ENCODE measurements around the gene ATP13A4.

The ATP13A4 gene

DNA sequence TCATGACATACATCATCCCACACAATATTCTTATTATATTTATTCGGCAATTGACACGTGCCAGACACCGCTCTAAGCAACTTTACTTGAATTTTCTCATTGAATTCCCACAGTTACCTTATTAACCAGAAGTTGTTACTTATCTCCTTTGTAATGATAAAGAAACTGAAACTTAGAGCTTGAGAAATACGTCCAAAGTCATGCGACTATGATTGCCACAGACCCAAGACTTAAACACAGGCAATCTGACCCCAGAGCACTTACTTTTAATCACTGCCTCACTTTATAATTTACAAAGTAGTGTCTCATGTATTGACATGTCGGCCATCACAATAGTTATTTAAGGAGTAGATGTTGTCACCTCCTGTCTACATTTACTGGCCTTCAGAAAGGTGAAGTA lies 64.7 kb downstream of the ATP13A4 start:
- DNase-seq = no peak

DNA sequence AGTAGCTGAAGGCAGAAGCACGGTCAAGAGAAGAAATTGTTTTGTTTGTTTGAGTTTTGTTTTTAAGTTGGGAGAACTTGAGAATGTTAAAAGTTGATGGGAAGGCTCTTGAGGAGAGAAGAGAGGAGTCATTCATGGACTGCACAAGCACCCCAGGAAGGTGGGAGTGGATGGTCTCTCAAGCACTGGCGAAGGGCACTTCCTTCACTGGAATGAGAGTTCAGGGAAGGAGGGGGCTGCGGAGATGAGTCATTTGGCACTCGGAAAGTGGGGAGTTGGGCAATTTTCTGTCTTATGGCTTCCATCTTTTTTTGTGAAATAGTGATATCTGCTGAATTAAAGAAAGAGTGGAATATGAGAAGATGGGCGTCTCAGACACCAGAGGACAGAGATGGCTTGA lies 66.0 kb downstream of the ATP13A4 start:
- DNase-seq = no peak

DNA sequence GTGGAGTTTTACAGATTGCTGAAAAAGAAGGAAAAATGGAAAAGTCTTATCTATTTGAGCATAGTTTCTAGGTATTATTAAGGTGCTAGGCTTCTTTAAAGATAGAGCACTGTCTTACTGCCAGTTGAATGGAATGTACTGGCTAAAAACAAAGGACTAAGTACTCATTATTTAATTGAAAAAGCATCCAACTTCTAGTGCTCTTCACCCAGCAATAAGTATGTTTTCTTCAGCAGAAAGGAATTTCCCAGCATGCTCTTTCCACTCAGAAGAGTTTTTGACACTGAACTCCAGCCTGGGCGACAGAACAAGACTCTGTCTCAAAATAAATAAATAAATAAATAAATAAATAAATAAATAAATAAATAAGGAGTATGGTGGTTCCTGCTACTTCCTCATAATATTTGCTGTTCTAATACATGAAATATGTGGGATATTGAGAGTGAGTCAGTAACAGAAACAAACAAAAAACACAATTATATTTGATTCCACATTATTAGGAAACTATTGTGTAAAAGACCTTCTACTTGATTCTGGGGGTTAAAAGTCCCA lies 70.6 kb downstream of the ATP13A4 start:
- no peak for DNase-seq

DNA sequence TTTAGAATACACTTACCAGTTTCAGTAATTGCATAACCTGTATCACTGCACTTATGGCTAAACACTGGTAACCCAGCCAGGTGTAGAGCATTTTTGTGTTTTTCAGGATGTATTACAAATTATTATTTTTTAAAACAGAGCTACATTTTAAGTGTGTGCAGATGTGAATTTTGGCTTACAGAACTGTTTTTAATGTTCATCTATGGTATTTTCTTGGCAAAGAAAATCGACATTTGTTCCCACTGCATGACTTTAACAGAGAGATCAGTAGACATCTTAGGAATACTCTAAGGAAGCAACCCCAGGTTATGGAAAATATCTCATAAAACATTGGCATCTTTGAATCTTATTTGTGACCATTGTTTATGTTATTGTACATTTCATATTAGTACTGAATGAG lies 73.3 kb downstream of the ATP13A4 start:
- DNase-seq = no peak

DNA sequence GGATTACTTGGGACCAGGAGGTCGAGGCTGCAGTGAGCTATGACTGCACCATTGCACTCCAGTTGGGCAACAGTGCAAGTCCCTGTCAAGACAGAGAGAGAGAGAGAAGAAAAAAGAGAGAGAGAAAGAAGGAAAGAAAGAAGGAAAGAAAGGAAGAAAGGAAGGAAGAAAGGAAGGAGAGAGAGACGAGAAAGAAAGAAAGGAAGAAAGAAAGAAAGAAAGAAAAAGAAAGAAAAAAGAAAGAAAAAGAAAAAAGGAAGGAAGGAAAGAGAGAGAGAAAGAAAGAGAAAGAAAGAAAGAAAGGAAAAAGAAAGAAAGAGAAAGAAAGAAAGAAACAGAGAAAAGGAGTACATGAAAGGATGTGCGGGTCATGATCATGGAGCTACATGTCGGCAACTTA lies 80.2 kb downstream of the ATP13A4 start:
- DNase-seq = no peak

DNA sequence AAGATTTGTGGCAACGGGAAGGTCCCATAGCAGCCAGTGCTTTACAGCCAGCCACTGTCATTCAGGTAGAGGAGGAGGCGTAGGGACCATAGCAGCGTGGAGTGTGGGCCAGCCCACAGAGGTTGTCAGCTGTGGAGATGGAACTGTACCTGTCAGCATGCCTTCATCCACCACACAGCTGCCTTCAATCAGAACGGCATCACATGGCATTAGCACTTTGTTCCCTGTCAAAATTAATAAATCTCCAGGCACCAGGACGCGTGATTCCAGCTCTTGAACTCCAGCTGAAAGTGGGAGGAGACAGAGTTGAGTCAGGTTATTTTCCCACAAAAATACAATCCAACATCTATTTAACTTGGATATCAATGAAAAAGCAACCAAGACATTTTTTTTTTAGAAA lies 84.0 kb downstream of the ATP13A4 start:
- no peak for DNase-seq

DNA sequence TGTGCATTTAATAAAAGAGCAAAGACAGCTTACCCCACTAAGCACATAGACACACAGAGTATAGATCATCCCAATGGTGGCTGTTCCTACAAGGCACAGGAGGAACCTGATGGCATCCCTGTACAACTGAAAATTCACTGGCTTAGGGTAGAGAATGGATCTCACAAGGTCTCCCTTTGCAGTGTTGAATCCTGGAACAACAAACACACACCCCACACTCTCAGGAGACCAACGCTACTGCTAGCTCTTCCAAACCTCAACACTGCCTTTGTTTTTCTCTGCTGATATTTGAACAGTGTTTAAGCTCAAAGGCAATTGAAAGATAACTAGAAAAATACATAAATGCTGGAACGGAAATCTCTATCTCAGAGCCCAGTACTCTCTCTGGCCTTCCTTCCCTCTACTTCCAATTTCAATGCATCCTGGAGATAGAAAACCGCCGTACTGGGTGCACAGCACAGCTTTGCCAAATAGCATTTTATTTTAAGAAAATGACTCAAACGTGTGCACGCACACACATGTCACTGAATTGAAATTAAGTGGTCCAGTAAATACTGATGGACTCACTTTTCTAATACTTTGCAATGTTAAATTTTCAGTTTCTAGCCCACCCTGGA lies 88.6 kb downstream of the ATP13A4 start:
- DNase-seq = no peak

DNA sequence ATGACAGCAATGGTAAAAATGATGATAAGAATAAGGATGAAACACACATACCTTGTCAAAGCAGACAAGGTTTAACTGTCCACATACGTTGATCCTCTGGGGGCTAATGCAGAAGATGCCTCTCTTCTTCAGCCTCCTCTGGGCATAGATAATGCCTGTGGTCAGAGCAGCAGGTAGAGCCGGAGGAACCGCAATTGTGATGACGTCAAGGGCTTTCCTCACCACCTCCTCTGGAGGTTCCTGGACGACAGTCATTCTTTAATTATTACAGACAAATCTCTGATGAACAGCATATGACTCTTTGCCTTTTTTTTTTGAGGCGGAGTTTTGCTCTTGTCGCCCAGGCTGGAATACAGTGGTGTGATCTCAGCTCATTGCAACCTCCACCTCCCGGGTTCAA lies 89.8 kb downstream of the ATP13A4 start:
- DNase-seq = no peak

DNA sequence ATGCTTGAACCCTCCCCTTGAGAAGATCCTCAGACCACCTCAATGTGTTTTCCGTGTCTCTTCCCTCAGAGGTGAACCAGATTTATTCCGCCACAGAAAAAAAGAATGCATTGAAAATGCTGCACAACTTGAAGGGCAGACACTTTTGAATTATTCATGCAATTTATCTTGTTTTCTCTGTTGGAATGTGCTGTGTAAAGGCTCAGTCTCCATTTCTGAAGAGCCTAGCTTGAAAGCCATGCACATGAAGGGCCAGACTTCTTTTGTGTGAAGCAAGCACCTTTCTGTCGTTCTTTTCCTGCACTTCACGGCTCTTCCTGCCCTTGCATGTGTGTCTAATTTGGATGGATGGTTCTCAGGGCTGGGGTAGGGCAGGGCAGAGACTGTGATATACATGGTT lies 97.2 kb downstream of the ATP13A4 start:
- no peak for DNase-seq

DNA sequence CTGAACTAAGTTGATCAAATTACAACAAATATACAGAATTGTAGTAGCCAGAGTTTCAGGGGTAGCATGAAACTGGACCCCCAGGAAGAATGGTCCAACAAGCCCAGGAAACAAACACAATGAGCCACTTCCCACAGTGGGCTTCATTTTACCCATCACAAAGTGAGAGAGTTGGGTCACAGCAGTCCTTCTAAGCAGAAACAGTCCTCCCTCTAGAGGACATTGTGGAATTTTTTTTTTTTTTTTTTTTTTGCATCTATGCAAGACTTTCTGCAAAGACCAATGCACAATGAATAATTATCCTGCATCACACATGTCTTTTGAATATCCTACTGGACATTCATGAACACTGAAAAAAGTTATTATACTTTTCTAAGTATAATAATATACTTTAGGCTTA lies 102.4 kb downstream of the ATP13A4 start:
- no peak for DNase-seq

DNA sequence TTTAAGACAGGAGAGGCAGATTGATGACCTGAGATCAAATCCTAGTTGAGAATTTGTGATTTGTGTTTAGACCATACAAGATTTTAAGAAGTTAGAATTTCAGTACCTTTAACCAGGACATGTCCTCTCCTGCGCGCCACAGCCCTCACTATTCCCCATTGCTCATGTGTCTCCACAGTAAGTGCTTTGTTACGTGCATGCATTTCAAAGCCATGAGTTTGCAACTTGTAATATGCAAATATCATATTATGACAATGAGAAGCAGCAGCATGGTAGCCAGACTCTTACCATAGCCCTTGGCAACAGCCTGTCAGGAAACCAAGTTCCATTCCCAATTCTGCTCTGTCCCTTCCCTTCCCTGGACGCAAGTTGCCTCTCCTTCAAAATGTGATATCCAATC lies 102.8 kb downstream of the ATP13A4 start:
- no peak for DNase-seq

DNA sequence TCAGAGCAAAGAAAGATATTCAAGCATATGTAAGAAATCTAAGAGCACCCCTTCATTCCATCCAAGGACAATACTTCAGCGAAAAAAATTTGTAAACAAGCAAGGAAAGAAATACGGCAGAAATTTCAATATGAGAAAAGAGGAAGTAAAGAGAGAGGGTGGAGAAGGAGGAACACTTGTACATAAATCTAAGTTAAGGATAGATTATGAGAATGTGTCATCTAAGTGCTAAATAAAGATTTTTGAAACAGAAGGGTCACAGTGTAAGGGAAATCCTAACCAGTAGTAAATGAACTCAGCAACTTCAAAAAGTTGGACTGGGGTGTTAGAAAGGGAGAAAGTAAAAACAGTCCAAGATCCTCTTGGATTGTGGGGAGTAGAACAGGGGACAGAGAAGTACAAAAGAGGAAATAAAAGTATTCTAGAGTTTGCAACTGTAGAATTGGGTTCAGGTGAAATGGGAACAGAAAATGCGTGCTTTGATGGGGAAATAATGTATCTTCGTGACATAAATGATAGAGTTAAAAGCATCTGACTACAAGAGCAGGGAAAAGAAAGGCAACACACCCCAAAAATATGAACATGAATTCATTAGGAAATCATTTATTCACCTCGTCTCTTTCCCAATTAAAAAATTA lies 107.6 kb downstream of the ATP13A4 start:
- DNase-seq = no peak

DNA sequence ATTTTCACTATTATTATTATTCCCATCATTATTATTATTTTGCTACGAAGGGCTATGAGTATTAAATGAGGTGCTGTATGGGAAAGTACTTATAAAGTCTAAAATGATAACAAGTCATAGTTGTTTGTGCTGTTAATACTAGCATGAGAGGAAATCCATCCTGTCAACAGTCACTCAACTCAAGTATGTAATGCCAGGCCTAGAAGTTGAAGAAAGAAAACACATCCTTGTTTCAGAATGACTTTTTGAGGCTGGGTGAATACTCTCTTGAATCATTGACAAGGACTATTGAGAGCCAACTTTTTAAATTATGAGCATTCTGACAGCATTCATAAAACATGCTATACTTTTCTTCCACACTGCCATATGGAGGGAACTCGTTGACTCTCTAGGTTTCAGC lies 115.3 kb downstream of the ATP13A4 start:
- DNase-seq = no peak

DNA sequence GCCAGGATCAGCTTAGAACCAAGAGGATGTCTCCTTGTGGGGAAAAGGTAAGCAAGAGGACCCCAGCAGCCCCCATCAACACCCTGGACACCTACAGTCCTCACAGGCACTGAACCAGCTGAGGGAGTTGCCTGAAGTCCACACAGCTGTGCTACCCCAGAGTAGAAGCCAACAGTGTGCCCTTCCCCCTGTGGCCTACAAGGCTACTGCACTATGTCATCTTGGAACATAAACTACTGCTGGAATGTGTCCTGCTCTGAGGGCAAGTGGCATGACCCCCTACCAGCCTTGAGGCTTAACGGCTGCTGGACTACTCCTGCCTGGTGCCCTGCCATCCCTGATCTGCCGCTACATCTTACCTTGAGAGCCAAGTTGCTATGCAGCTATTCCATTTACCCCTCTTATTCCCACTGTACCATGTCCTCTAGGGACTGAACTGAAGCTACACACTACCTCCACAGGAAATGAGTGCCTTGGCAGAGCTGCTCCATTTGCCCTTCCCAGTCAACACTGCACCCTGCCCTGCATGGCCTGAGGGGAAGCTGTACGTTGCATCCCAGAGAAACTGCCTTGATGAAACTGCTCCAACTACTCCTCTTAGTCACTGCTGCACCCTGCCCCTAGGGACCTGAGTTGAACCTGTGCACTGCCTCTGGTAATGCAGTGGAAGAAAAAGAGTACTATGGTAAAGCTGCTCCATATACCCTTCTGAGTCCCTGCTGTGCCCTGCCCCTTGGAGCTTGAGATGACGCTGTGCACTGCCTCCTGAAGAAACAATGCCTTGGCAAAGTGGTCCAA lies 135.9 kb downstream of the ATP13A4 start:
- no peak for DNase-seq

DNA sequence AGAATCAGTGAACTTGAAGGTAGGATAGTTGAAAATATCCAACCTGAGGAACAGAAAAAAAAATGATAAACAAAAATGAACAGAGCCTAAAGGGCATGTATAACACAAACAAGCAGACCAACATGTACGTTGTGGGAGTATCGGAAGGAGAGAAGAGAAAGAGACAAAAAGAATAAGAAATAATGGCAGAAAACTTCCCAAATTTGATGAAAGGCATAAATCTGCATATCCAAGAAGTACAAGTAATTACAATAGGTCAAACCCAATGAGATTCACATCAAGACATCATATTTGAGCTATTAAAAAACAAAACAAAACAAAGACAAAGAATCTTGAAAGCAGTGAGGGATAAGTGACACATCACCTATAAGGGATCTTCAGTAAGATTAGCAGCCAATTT lies 138.1 kb downstream of the ATP13A4 start:
- DNase-seq = no peak

DNA sequence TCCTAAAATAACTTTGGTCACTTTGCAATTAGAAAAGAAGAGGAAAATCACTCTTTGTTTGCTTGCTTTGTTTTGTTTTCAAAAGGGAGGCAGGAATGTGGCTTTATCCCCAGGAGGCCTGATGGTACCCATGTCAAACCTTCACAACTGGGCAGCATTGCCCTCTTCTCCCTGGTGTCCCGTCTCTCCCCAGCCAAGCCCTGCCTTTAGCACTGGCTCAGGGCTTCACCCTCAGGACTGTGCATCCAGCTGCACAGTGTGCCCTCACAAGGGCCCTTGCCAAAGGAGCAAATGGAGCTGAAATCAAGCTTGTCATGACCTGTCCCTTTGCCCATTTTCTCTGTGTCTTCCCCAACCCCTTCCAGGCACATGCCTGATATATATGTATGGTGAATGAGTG lies 147.0 kb downstream of the ATP13A4 start:
- DNase-seq = no peak

DNA sequence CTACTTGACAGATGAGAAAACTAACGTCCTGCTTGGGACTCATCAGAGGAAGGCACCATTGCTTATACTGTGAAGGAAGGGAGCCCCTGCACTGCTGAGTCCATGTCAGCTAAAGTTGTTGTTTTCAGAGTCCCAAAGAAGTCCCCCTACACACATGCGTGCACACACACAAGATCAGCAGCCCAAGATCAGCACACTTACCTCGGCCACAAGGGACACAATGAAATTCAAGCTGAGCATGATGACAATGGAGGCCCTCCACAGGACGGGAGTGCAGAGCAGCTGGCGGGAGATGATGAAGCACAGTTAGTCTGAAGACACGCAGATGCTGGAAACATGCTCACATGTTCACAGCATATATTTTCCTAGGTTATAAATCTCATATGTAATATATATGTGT lies 147.6 kb downstream of the ATP13A4 start:
- DNase-seq = no peak

DNA sequence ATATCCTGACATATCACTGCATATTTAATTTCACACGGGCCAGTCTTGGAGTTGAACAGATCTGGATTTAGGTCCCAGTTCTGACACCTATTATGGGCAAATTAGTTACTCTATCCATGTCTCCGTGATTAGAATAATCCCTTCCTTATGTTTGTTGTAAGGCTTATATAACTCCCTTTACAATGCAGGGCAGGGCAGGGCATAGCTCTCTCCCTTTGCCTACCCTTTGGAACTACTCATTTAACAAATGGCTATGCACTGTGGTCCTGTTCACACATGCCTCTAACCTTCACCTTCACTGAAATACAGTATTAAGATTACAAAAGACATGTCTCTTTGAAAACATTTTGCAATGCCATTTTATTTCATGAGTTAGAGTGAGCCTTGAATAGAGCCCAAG lies 151.4 kb downstream of the ATP13A4 start:
- no peak for DNase-seq

DNA sequence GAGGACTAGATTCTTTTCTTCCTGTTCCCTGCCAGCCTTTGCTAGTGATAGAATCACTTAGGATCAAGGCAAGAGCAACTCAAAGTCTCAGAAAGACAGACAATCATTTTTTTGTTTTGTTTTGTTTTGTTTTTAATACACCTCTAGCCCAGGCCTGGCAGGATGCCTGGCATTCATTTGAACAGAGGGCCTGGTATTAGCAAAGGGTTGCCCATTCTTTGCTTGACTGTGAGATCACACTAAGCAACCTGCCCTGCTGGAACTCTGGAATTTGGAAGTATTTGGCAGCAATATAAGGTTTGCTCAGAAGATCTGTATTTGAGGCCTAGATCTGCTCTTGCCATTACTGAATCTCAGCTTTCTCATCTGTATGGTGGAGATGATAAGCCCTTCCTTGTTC lies 154.4 kb downstream of the ATP13A4 start:
- DNase-seq = no peak

DNA sequence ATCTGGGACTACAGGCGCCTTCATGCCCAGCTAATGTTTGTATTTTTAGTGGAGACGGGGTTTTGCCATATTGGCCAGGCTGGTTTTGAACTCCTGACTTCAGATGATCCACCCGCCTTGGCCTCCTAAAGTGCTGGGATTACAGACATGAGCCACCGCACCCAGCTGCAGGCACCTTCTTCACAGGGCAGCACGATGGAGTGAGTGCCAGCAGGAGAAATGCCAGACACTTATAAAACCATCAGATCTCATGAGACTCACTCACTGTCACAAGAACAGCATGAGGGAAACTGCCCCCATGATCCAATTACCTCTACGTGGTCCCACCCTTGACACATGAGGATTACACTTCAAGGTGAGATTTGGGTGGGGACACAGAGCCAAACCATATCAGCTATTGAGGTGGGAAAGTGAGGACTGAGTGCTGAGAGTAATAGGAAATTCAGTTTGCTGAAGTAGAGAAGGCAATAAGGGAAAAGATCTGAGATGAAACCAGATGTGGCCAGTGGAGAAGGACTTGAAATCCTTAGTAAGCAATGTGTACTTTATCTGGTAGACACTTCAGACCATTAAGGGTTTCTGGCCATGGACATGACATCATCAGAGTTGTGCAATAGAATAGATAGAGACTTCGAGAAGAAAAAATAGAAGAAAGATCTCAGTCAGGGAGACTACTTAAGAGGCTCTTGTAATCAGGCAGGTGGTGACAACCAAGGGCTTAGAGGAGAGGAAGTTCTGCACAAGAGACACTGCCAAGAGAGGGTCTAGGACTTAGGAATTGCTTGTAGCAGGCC lies 158.0 kb downstream of the ATP13A4 start:
- DNase-seq = no peak

DNA sequence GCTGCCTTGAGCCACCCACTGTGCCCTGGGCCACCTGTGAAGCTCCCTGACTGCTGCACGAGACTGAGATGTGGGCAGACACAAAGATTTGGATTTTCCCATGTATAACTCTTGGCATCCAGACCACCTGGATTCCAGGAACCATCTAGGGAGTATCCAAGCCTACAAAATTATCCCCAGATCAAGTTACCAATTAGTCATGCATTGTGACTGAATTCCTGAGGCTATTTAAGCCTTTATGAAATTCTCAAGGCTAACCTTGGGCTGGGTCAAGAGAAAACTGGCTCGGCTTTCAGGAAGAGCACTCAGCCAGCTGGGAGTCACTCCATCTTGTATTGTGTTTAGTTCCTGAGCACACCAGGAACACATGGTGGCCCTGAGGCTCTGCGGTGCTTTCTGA lies 162.8 kb downstream of the ATP13A4 start:
- no peak for DNase-seq

DNA sequence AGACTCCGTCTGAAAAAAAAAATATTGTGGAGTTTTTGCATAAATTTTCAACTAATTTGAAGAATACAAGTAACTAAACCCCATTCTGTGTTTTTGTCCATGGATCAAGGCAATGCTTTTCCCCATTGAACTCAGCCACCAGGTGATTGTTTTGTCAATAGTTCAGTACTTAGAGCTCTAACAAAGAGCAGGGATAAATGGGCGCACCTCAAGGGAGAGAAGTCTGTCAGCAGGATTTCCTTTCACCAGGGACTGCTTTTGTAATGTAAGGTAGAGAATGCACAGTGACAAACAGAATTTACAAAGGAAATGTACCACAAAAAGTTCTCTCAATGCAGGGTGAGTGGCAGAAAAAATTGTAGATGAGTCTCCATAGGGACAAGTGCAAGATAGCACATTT lies 165.4 kb downstream of the ATP13A4 start:
- no peak for DNase-seq

DNA sequence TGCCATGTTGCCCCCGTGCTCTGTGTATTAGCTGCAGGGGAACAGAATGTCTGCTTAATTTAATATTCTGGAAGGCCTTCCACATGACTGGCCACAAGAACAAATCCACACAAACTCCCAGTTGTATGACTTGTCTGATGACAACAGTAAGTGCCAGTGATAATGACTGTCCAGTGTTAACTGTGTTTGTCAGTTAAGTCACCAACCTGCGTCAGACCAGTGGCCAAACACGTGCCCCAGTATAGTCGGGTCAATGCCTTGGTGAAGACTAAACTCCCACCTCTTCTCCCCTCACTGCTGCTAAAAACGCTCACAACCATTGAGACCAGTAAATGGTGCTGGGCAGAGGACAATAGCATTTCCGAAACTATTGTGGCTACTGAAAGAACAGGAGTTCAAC lies 166.3 kb downstream of the ATP13A4 start:
- no peak for DNase-seq
